ENCODE results near the gene HSPA13. TPM values are rescaled to one million over a fixed set of nuclear protein-coding genes. Genes with fewer than 3 reads are reported as not detected.
"Not testable (repeated sequence)": the region's sequence is repeated elsewhere in the genome, so short reads cannot be mapped to it uniquely, and the experiment has no call there.

The HSPA13 gene
- total RNA-seq, 1 donor from 2014 or later = 86.2 TPM

GRCh38 chr21:14356746-14357145, 26.2 kb downstream of the HSPA13 start:
- no peaks in the 10 kb centered on the region for H3K36me3 Mint-ChIP-seq (ENCODE audit: low read depth)
- H3K4me1 Mint-ChIP-seq (ENCODE audit: low read depth) = peaks cover 7% of the 10 kb centered on the region
- no peak overlapping the region for H3K4me3 Mint-ChIP-seq (ENCODE audit: unreplicated experiment)
- H3K9me3 Mint-ChIP-seq (ENCODE audit: low read depth) = no peaks in the 10 kb centered on the region
- no peak overlapping the region for H3K27ac Mint-ChIP-seq (ENCODE audit: unreplicated experiment)
- TF ChIP-seq CTCF (IDR thresholded peaks at IDR 0.05) = no peak
- peaks cover 19% of the 10 kb centered on the region for H3K27me3 Mint-ChIP-seq (ENCODE audit: low read depth)
- DNase-seq (ENCODE audit: low spot score) = no peak

- DNase-seq (ENCODE audit: low spot score) = no peak
- Mint-ChIP-seq H3K27me3 (ENCODE audit: low read depth) (peaks cover 23% of the 10 kb centered on the region), H3K4me3 (ENCODE audit: unreplicated experiment) (no peak overlapping the region), H3K4me1 (ENCODE audit: low read depth) (peaks cover 7% of the 10 kb centered on the region), H3K27ac (ENCODE audit: unreplicated experiment) (no peak overlapping the region), H3K9me3 (ENCODE audit: low read depth) (no peaks in the 10 kb centered on the region), H3K36me3 (ENCODE audit: low read depth) (no peaks in the 10 kb centered on the region)
- TF ChIP-seq CTCF (IDR thresholded peaks at IDR 0.05) = no peak
These were observed 28.4 kb downstream of the HSPA13 start for GRCh38 chr21:14354515-14354914.

GRCh38 chr21:14353726-14354125, 29.2 kb downstream of the HSPA13 start:
- Mint-ChIP-seq H3K4me3 (ENCODE audit: unreplicated experiment) (no peak overlapping the region), H3K9me3 (ENCODE audit: low read depth) (no peaks in the 10 kb centered on the region), H3K27ac (ENCODE audit: unreplicated experiment) (no peak overlapping the region), H3K4me1 (ENCODE audit: low read depth) (peaks cover 5% of the 10 kb centered on the region), H3K27me3 (ENCODE audit: low read depth) (peaks cover 20% of the 10 kb centered on the region), H3K36me3 (ENCODE audit: low read depth) (no peaks in the 10 kb centered on the region)
- DNase-seq (ENCODE audit: low spot score) = no peak
- no peak for TF ChIP-seq CTCF (IDR thresholded peaks at IDR 0.05)

- Mint-ChIP-seq H3K27me3 (ENCODE audit: low read depth) (peaks cover 23% of the 10 kb centered on the region), H3K27ac (ENCODE audit: unreplicated experiment) (no peak overlapping the region), H3K4me1 (ENCODE audit: low read depth) (peaks cover under 1% of the 10 kb centered on the region), H3K4me3 (ENCODE audit: unreplicated experiment) (no peak overlapping the region), H3K9me3 (ENCODE audit: low read depth) (no peaks in the 10 kb centered on the region), H3K36me3 (ENCODE audit: low read depth) (no peaks in the 10 kb centered on the region)
- TF ChIP-seq CTCF (IDR thresholded peaks at IDR 0.05) = no peak
- no peak for DNase-seq (ENCODE audit: low spot score)
These were observed 29.7 kb downstream of the HSPA13 start for GRCh38 chr21:14353231-14353630.

GRCh38 chr21:14327346-14327745, 55.6 kb downstream of the HSPA13 start:
- not testable (repeated sequence) for H3K27ac Mint-ChIP-seq (ENCODE audit: unreplicated experiment); H3K27me3 Mint-ChIP-seq (ENCODE audit: low read depth); DNase-seq (ENCODE audit: low spot score); H3K4me1 Mint-ChIP-seq (ENCODE audit: low read depth); H3K36me3 Mint-ChIP-seq (ENCODE audit: low read depth); H3K4me3 Mint-ChIP-seq (ENCODE audit: unreplicated experiment)
- peaks cover 14% of the 10 kb centered on the region for H3K9me3 Mint-ChIP-seq (ENCODE audit: low read depth)

- Mint-ChIP-seq H3K9me3 (ENCODE audit: low read depth) (peaks cover 14% of the 10 kb centered on the region), H3K27ac (ENCODE audit: unreplicated experiment) (no peak overlapping the region), H3K4me3 (ENCODE audit: unreplicated experiment) (no peak overlapping the region), H3K27me3 (ENCODE audit: low read depth) (peaks cover 8% of the 10 kb centered on the region), H3K36me3 (ENCODE audit: low read depth) (no peaks in the 10 kb centered on the region), H3K4me1 (ENCODE audit: low read depth) (no peaks in the 10 kb centered on the region)
- TF ChIP-seq CTCF (IDR thresholded peaks at IDR 0.05) = no peak
- DNase-seq (ENCODE audit: low spot score) = no peak
These were observed 57.4 kb downstream of the HSPA13 start for GRCh38 chr21:14325595-14325994.

All from chondrocyte (in vitro differentiated cells).